Sigmoid colon (tissue), 7 donors: ENCODE data around the gene ANTXR2. TPM values are rescaled to one million over a fixed set of nuclear protein-coding genes. Genes with fewer than 3 reads are reported as not detected.

Source experiments
- DNase-seq: peaks from one replicate; pipeline ENCODE4 v3.0.0-alpha.2; 2019
- H3K27ac ChIP-seq, 4 donors: fragments of 200-600 bp; sonication (generic); one replicate each; pipeline ENCODE4 v1.5.1; 2016 to 2019; ENCODE audit warnings: mild to moderate bottlenecking in 1 of 4
- H3K27me3 ChIP-seq, 3 donors: fragments of 200-600 bp; sonication (generic); one replicate each; pipeline ENCODE4 v1.5.1; 2019; ENCODE audit warnings: mild to moderate bottlenecking in 1 of 3
- H3K36me3 ChIP-seq, 4 donors: fragments of 200-600 bp; sonication (generic); one replicate each; pipeline ENCODE4 v1.5.1; 2016 to 2019
- H3K4me1 ChIP-seq, 4 donors: fragments of 200-600 bp; sonication (generic); one replicate each; pipeline ENCODE4 v1.5.1; 2017 to 2019
- H3K4me3 ChIP-seq, 4 donors: fragments of 200-600 bp; sonication (generic); one replicate each; pipeline ENCODE4 v1.5.1; 2017 to 2019; ENCODE audit warnings: mild to moderate bottlenecking in 2 of 4, moderate library complexity in 1 of 4
- H3K9me3 ChIP-seq, 4 donors: fragments of 200-600 bp in 3 of 4; sonication (generic) in 3 of 4; one replicate each; pipeline versions ENCODE4 v1.5.1 to v1.6.1; 2013 to 2019
- CTCF ChIP-seq, 4 experiments: fragments of 450-650 bp in 3 of 4; fragments of 200-600 bp in 1 of 4; IDR thresholded peaks; one replicate each; pipeline ENCODE4 v1.5.1; 2016 to 2019; ENCODE audit warnings: antibody characterized with exemption in 4 of 4, mild to moderate bottlenecking in 3 of 4, moderate library complexity in 2 of 4
- EP300 ChIP-seq, 4 donors: sonication (generic); formaldehyde crosslinking; IDR thresholded peaks; one replicate each; pipeline ENCODE4 v1.6.1; 2017; ENCODE audit warnings: antibody characterized with exemption in 4 of 4
- POLR2A ChIP-seq, 2 donors: fragments of 450-650 bp; IDR thresholded peaks; one replicate each; pipeline ENCODE4 v1.6.1; 2016; ENCODE audit warnings: antibody characterized with exemption in 2 of 2, mild to moderate bottlenecking in 2 of 2, moderate library complexity in 2 of 2
- POLR2AphosphoS5 ChIP-seq, 4 donors: sonication (generic); formaldehyde crosslinking; IDR thresholded peaks; one replicate each; pipeline ENCODE4 v1.6.1; 2017; ENCODE audit warnings: antibody characterized with exemption in 4 of 4
- WGBS, 2 donors: extraction: QIAGEN DNeasy Blood & Tissue Kit; methylation state at CpG; one replicate each; pipeline ENCODE4 v1.1.7; 2013; 5-methylcytosine and 5-hydroxymethylcytosine counted together
- intact Hi-C: fragments of 100-400 bp; cut with DNase I; formaldehyde crosslinking; loops from one replicate; pipeline ENCODE4 v1.15.1; 2023
- polyA plus RNA-seq, 3 donors: library from polyadenylated mRNA; stranded (reverse); fragments of 200-250 nt; gene quantifications; one replicate each; pipeline ENCODE4 v1.2.3, GENCODE V29; 2013
- total RNA-seq, 4 donors: library from RNA; depleted of rRNA; stranded (reverse); fragments of >200 nt; gene quantifications; one replicate each; pipeline ENCODE4 v1.1.0, GENCODE V29; 2016
- donor health status: healthy with polysubstance abuse.
- donor health status: Bipolar disorder and iron deficiency.
- donor health status: healthy.

The ANTXR2 gene
- total and polyA plus RNA-seq, 7 donors: 11.4 to 237 (median 170) TPM

- no peaks in the 10 kb centered on the region for H3K36me3 ChIP-seq
- no peak overlapping the region for H3K27ac ChIP-seq
- H3K4me1 ChIP-seq: peaks cover 0 to 4% (median 0%) of the 10 kb centered on the region in 4 donors
- intact Hi-C loops: no loop called here
- H3K9me3 ChIP-seq: no peaks in the 10 kb centered on the region
- no peak for TF ChIP-seq POLR2A (IDR thresholded peaks at IDR 0.05)
- no peak for TF ChIP-seq EP300 (IDR thresholded peaks at IDR 0.05)
- TF ChIP-seq POLR2AphosphoS5 (IDR thresholded peaks at IDR 0.05): no peak
- no peak for DNase-seq
- no peaks in the 10 kb centered on the region for H3K27me3 ChIP-seq
- H3K4me3 ChIP-seq: no peak overlapping the region
- 81 to 83% methylated on average over 3 of the region's 3 CpGs for WGBS, 2 donors
These were observed 210.2 kb downstream of the ANTXR2 start for GRCh38 chr4:79862821-79863220.

- Histone ChIP-seq H3K9me3 (no peaks in the 10 kb centered on the region), H3K36me3 (no peaks in the 10 kb centered on the region), H3K27me3 (no peaks in the 10 kb centered on the region), H3K4me3 (no peak overlapping the region), H3K27ac (no peak overlapping the region), H3K4me1 (peaks cover 0 to 13% (median 9%) of the 10 kb centered on the region in 4 donors)
- intact Hi-C loops: no loop called here
- no peak for TF ChIP-seq EP300 (IDR thresholded peaks at IDR 0.05)
- no peak for TF ChIP-seq CTCF (IDR thresholded peaks at IDR 0.05)
- TF ChIP-seq POLR2AphosphoS5 (IDR thresholded peaks at IDR 0.05): no peak
- WGBS, 2 donors: 85 to 91% methylated on average over 1 of the region's 1 CpG
- DNase-seq: no peak
These were observed 215.2 kb downstream of the ANTXR2 start for GRCh38 chr4:79857811-79858210.

GRCh38 chr4:79856196-79856595 lies 216.8 kb downstream of the ANTXR2 start:
- no peaks in the 10 kb centered on the region for H3K9me3 ChIP-seq
- intact Hi-C loops: no loop called here
- no peaks in the 10 kb centered on the region for H3K27me3 ChIP-seq
- H3K36me3 ChIP-seq: no peaks in the 10 kb centered on the region
- TF ChIP-seq POLR2AphosphoS5 (IDR thresholded peaks at IDR 0.05) (no peak), CTCF (IDR thresholded peaks at IDR 0.05) (no peak), POLR2A (IDR thresholded peaks at IDR 0.05) (no peak), EP300 (IDR thresholded peaks at IDR 0.05) (no peak)
- H3K4me3 ChIP-seq: no peak overlapping the region
- 82 to 84% methylated on average over 3 of the region's 3 CpGs for WGBS, 2 donors
- H3K27ac ChIP-seq: no peak overlapping the region
- DNase-seq: no peak
- peaks cover 0 to 17% (median 12%) of the 10 kb centered on the region in 4 donors for H3K4me1 ChIP-seq

GRCh38 chr4:79854856-79855502 lies 218.1 kb downstream of the ANTXR2 start:
- intact Hi-C loops: no loop called here
- no peak for DNase-seq
- no peaks in the 10 kb centered on the region for H3K9me3 ChIP-seq
- no peak overlapping the region for H3K4me3 ChIP-seq
- TF ChIP-seq EP300 (IDR thresholded peaks at IDR 0.05) (no peak), POLR2A (IDR thresholded peaks at IDR 0.05) (no peak), CTCF (IDR thresholded peaks at IDR 0.05) (no peak), POLR2AphosphoS5 (IDR thresholded peaks at IDR 0.05) (no peak)
- no peaks in the 10 kb centered on the region for H3K36me3 ChIP-seq
- H3K27ac ChIP-seq: no peak overlapping the region
- H3K27me3 ChIP-seq: no peaks in the 10 kb centered on the region
- 22 to 43% methylated on average over 4 of the region's 4 CpGs for WGBS, 2 donors
- H3K4me1 ChIP-seq: peaks cover 0 to 21% (median 12%) of the 10 kb centered on the region in 4 donors

GRCh38 chr4:79852305-79852730 lies 220.7 kb downstream of the ANTXR2 start:
- TF ChIP-seq CTCF (IDR thresholded peaks at IDR 0.05) (no peak), EP300 (IDR thresholded peaks at IDR 0.05) (no peak), POLR2A (IDR thresholded peaks at IDR 0.05) (no peak), POLR2AphosphoS5 (IDR thresholded peaks at IDR 0.05) (no peak)
- no peaks in the 10 kb centered on the region for H3K9me3 ChIP-seq
- H3K27ac ChIP-seq: peak overlapping the region in 1 of 4 donors; percentile 5
- peaks cover 0 to 21% (median 12%) of the 10 kb centered on the region in 4 donors for H3K4me1 ChIP-seq
- H3K36me3 ChIP-seq: no peaks in the 10 kb centered on the region
- DNase-seq: no peak
- no peaks in the 10 kb centered on the region for H3K27me3 ChIP-seq
- WGBS, 2 donors: 75 to 82% methylated on average over 4 of the region's 4 CpGs
- H3K4me3 ChIP-seq: no peak overlapping the region
- intact Hi-C loops: no loop called here
